ENCODE data around the gene HID1.

HID1 gene

GRCh38 chr17:74964988-74965622 lies 7.5 kb downstream of the HID1 start:
- DNase-seq = no peak

DNA sequence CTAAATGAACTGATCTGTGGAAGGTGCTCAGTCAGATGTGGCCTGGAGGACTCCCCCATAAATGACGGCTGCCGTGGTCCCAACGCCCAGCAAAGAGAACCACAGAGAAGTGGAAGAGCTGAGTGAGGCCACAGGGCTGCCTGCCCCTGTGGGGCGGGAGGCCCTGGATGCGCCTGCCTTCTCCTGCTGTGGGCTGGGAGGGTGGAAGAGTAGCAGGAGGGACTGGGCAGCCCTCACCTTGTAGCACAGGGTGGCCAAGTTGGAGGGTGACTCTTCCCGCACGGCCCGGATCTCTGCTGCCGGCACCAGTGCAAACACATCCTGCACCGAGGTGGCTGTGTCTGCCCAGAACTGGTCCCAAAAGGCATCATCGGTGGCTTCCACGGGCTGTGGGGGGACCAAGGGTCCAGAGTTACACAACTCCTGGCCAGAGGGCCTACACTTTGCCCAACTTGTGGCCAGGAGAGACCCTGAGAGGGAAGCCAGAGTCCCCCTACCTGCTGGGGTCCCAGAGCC lies 8.3 kb downstream of the HID1 start:
- DNase-seq = no peak

GRCh38 chr17:74963656-74964055 lies 8.9 kb downstream of the HID1 start:
- DNase-seq = no peak

DNA sequence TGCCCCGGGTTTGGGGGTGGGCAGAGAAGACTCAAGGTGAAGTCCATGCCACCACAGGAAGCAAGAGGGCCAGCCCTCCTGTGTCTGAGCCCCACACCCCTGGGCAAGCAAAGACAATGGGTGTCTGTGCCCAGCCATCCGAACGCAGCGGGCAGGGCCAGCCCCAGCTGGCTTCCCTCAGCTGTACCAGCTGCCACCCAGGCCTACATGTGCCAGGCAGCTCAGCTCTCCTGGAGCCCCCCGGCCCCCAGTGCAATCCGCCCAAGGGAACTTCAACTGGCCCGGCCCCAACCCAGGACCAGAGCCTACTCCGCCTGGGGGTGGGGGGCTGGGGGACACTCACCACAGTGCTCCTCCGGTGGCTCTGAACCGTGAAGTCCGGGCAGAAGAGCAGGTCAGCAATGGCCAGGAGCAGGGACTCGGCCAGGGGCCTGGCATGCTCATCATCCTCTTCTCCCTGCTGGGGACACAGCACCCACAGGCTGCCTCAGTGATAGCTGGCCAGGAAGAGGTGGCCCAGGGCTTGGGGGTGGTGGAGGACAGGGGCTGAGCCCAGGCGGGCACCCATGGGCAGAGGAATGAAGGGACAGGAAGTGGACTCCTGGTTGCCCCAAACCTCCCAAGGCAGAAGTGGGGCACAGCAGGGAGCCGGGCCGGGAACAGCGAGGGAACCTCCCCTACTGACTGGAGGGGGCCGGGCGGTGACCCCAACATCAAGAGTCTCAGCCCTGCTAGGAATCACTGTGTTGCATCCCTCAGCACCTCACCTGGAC lies 9.8 kb downstream of the HID1 start:
- no peak for DNase-seq

GRCh38 chr17:74961657-74962350 lies 10.8 kb downstream of the HID1 start:
- DNase-seq = peak; percentile 87 to 89

DNA sequence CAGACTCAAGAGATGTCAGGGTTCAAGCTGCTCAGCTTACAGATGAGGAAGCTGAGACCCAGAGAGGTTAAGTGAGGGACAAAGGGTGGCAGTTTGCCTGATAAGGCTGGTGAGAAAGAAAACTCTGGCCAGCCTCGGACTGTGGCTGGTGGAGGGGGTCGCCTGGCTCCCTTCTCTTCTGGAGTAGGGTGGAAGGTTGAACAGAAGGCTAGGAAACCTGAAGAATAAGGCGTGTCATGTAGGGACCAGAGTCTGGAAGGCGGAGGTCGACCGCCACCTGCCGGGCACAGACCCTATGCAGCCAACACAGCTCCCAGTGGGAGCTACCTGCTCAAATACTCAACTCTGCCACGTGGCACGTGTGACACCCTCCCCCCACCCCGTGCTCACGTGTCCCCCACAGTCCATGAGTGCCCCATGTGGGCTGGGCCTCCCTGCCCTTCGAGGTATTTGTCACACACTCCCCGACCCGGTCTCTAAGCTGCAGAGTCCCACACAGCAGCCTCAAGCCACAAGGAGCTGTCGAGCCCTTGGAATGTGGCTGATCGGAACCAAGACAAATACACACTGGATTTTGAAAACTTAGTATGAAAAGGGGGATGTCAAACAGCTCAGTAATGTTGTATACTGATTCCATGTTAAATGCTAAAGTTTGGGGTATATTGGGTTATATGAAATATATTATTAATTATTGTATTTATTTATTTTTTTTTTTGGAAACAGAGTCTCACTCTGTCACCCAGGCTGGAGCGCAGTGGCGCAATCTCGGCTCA lies 11.8 kb downstream of the HID1 start:
- DNase-seq = no peak

DNA sequence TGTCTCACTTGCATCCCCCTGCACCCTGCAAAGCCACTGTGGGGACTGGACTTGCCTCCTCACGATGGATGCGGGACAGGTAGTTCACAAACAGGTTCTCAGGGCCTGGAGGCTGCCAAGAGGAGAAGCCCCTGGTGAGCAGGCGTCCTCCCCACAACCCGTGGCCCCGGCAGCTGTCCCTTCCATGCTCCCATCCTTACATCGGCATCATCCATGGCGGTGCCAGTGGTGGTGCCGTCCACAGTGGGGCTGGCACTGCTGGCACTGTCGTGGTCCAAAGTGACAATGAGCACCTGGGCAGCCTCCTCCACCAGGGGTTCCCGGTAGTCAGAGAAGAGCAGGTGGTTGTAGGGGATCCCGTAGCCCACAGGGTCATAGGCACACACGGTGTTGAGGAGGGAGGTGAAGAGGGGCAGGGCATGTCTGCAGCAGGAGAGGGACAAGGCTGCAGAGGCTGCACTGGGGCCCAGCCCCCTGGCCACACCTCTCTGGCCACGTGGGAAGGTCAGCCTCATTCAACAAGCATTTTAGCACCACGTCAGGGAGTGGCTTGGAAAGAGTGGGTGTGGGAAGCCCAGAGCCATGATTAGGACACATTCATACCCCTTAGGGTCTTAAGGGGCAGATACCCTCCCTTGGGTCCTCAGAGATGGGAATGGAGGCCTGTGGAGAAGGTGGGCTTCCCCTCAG lies 12.6 kb downstream of the HID1 start:
- DNase-seq = no peak

GRCh38 chr17:74957935-74958740 lies 14.4 kb downstream of the HID1 start:
- peak; percentile 50 to 51 for DNase-seq

DNA sequence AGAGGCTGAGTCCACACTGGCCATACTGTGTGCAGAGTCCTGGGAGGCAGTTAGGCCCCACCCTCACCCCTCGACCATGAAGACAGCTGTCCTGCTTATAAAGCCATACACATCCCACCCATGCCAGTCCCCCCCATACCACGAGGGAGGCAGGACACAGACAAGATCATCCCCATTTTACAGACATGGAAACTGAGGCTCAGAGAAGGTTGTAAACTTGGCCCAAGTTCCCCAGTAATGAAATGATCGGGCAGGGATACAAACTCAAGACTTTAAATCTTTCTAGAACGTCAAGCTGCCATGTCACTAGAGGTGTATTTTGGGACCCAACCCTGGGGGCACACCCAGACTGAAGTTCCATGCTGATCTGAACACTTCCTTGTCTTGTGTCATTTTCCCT lies 16.5 kb downstream of the HID1 start:
- DNase-seq = no peak

- DNase-seq = no peak
Observed at GRCh38 chr17:74954665-74955421, 17.7 kb downstream of the HID1 start.

DNA sequence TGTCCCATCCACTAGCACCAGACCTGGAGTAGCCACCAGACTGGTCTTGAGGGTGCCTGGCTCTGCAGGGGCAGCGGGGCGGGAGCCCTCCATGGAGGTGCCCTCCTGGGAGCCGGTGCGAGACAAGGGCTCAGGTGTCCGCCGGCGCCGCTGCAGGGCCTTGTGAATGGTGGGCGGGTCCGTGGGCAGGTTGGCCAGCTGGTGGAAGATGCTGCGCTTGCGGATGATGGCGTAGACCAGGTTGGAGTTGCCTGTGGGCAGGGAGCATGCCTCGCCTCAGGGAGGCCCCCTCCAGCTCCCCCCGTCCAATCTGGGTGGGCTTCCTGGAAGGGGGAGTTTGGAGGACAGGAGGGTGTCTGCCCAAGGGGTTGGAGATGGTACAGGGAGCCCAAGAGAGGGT lies 18.4 kb downstream of the HID1 start:
- DNase-seq = no peak

GRCh38 chr17:74953134-74953687 lies 19.3 kb downstream of the HID1 start:
- DNase-seq = no peak

DNA sequence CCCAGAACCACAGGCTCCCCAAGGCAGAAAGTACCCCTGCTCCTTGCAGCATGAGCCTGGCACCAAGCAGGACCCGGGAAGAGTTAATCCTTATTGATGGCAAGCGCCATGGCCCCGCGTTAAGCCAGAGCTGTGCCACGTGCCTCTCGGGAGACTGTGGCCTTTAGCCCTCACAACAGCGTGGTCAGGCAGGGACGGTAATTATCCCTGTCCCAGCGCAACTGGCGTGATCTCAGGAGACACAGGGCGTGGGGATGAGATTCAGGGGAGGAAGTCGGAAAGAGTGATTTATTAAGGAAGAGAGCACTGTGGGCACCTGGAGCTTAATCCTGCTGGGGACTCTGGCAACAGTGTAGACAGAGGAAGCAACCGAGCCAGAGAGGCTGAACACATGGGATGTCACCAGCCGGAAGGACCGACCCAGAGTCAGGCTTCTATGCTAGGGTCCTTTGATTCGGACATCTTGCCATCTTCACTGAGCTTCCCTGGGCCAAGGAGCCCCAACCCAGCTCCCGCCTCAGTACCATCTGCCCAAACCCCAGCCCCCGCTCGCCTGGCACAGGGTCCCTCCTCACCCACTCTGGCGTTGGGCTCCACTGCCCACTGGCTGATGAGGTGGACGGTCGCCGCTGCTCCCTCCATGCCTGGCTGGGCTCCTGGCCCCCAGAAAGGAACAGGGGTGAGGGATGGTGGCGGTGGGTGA lies 20.0 kb downstream of the HID1 start:
- DNase-seq = no peak

GRCh38 chr17:74951680-74952421 lies 20.7 kb downstream of the HID1 start:
- DNase-seq = no peak

DNA sequence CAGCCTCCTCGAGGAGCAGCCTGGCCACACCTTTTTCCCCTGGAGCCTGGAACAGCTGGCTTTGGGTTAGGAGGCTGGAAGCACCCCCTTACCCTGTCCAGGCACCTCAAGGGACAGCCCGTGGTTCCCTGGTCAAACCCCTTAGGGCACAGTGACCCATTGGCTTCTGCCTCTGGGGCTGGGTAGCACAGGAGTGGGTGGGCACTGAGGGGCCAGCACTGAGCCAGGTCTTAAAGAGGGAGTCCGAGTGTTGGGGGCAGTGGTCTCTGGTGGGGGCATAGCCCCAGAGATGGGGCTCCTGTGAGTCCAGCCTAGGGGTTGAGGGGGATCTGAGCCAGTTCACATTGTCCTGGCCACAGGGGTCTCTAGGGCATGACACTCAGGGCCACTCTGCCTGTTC lies 21.5 kb downstream of the HID1 start:
- no peak for DNase-seq

DNA sequence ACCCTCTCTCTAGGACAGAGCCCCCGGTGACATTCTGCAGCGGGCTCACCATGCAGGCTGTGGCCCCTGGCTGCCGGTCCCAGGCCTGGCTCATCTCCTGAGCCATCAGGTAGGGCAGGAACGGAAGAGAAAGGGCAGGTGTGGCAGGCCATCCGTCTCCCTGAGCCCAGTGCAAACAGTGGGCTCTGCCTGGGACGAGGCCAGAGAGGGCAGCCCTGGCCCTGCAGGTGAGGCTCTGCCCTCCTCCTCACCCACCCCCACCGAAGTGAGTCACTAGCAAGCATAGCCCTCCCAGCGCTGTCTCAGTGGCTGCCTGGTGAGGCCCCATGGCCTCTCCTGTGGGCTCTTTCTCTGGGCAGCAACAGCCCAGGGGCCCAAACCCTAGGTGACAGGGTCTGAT lies 22.4 kb downstream of the HID1 start:
- DNase-seq = peak; percentile 31 to 60

DNA sequence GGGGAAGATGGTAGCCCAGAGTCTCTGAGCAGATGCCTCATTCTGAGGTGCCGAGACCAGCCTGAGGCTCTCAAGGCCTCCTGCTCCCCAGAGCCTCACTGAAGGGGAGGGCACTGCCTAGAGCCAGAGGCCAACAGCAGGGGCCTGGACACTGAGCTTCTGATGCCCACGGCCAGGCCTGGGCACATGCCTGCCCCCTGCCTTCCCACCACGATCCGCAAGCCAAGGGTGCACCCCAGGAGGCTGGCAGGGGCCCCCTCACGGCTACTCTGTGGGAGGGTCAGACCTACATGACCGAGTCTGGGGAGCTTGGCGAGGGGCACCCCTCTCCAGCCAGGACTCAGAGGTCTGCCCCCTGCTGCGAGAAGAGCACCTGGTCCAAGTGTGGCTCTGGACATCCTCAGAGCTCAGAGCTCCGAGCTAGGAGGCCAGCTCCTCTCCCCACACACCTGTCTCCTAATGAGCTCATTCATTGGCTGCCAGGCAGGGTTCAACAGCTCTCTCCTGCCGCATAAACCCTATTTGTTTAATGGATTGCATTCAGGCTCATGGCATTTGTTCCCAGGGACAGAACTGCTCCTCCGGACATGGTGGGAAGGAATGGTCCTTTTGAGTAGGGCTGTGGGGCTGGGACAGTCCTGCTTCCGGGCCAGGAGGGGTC lies 23.0 kb downstream of the HID1 start:
- peak; percentile 53 to 60 for DNase-seq

DNA sequence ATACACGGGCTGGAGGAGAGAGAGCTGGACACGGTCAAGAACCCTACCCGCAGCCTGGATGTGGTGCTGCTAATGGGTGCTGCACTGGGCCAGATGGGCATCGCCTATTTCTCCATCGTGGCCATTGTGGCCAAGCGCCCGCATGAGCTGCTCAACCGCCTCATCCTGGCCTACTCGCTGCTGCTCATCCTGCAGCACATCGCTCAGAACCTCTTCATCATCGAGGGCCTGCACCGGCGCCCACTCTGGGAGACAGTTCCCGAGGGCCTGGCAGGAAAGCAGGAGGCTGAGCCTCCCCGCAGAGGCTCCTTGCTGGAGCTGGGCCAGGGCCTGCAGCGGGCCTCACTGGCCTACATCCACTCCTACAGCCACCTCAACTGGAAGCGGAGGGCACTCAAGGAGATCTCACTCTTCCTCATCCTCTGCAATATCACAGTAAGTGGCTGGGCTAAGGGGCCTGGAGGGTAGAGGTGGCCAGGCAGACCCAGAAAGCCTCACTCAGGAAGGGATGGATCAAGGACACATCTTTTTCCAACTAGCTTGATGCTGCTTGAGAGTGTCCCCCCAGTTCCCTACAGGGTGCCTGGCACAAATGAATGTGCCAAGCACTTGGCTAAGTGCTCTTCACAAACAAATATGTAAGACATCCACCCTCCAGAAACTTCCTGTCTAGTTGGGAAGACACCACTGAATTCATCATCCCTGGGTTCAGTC lies 25.4 kb downstream of the HID1 start:
- no peak for DNase-seq

Data from SHP77 (cell line).